Smooth muscle cell of the pulmonary artery (primary cell): ENCODE measurements around the gene FAM24B. TPM values are rescaled to one million over a fixed set of nuclear protein-coding genes. Genes with fewer than 3 reads are reported as not detected.

Source experiments
- total RNA-seq: library from RNA; depleted of rRNA; stranded (reverse); fragments of >200 nt; gene quantifications from 2 replicates; pipeline ENCODE4 v1.2.3, GENCODE V29; 2014

Gene FAM24B
- 2.2 and 2.7 TPM in 2 replicates for total RNA-seq

GRCh38 chr10:122879339-122880273 is at the start of gene FAM24B:
FAM24B (minus strand) TSS chr10:122879581; CDS start chr10:122850515, 29,066 bp downstream.

GRCh38 chr10:122910310-122910709 is 30.9 kb upstream of the FAM24B start, which contains the start of gene FAM24A:
FAM24A (plus strand) TSS chr10:122910610; CDS start chr10:122911635, 1,025 bp downstream.

GRCh38 chr10:122845783-122846332 is 33.5 kb downstream of the FAM24B start, which contains the start of gene CUZD1:
CUZD1 (minus strand) TSS chr10:122845857; CDS start chr10:122845843, 14 bp downstream.

Other genes starting within 250 kb of the FAM24B start
- gene C10orf120, start 179.7 kb downstream of the FAM24B start, total RNA-seq: not detected in 2 replicates
- gene CUZD1, start 33.7 kb downstream of the FAM24B start, total RNA-seq: 0.30 and 0.52 TPM in 2 replicates
- gene FAM24A, start 31.0 kb upstream of the FAM24B start, total RNA-seq: not detected in 2 replicates
- gene C10orf88, start 74.6 kb upstream of the FAM24B start, total RNA-seq: 12.3 and 19.0 TPM in 2 replicates
- 2.9 and 4.1 TPM in 2 replicates for gene PSTK, start 100.8 kb upstream of the FAM24B start, total RNA-seq
- 3.3 and 3.8 TPM in 2 replicates for gene IKZF5, start 129.2 kb upstream of the FAM24B start, total RNA-seq
- gene ACADSB, start 129.4 kb upstream of the FAM24B start, total RNA-seq: 4.9 and 6.2 TPM in 2 replicates